HG03439 (cell line): ENCODE results near the gene CSRNP2.
A peak's percentile ranks its signal among the peaks of the same experiment; 100 is the strongest.
"Not testable (repeated sequence)": the region's sequence is repeated elsewhere in the genome, so short reads cannot be mapped to it uniquely, and the experiment has no call there.

Experiments
- ATAC-seq: cut with Tn5 transposase; IDR thresholded peaks from one replicate; pipeline ENCODE4 v1.9.1; 2021; ENCODE audit warnings: mild to moderate bottlenecking, moderate library complexity; ENCODE audit not compliant: unreplicated experiment

Gene CSRNP2

DNA sequence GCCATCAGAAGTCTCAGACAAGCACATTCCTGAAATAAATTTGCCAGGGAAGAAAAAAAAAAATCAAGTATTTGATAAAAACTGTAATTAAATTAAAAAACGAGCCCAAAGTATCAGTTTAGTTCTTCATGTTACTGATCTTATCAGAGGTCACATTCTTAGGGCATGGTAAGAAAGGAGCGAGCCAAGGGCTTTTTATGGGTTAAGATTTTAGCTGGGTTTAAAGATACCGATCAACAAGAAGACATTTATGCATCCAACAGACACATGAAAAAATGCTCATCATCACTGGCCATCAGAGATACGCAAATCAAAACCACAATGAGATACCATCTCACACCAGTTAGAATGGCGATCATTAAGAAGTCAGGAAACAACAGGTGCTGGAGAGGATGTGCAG, 5.0 kb downstream of the CSRNP2 start:
- not testable (repeated sequence) for ATAC-seq

DNA sequence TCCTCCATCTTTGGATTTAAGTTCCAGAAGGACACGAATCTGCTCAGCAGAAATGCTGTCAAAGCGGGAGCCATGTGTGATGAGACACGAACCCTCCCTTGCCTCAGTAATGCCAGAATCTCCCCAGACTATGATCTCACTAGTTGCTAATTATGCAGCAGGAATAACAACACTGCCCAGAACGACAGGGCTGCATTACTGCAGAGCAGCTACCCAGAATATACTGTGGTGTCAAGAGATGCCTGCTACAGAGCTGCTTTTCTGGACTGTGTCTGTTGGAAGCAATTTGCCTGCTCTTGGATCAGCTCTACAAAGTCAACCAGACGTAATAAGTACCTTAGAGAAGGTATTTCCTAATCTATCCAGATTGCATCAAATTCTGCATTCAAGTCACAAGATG, 5.5 kb downstream of the CSRNP2 start:
- ATAC-seq: no peak

DNA sequence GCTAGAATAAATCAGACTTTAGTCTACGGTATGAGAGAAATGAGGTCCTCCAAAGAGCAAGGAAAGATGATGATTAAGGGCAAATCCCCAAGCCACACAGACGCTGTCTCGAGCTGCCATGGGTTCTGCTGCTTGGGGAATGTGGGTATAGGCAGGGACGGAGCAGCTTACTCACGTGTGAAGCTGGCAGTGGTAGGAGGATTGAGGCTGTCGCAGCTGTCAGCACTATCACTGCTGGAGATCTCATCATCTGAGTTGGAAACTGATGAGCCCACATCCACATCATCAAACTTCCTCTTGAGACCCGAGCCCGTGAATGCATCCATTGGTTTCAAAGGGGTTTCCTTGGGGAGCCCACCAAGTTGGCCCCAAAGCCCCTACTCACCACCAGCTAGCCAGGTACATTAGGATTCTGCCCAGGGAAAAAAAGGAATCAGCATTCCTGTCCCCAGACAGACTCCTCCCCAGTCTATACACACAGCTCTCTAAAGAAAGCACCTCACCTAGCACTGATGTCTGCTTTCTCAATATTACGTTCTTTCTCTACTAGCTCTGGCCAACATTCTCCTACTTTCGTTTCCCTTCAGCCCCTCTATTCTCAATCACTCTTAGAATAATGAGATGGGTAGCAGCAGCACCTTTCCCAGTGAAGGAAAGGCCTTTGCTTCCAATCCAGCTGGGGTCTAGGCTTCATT, 7.0 kb downstream of the CSRNP2 start:
- no peak for ATAC-seq

DNA sequence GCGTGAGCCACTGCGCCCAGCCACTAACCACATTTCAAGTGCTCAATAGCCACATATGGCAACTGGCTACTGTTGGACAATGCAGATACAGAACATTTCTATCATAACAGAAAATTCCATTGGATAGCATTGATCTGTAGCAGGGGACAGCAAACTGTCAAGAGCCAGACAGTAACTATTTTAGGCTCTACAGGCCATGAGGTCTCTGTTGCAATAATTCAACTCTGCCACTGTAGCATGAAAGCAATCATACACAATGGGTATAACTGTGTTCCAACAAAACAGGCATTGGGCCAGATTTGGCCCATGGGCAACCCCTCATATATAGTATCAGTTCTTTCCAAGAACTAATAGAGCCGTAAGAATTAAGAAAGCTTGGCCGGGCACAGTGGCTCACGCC, 8.0 kb downstream of the CSRNP2 start:
- no peak for ATAC-seq

DNA sequence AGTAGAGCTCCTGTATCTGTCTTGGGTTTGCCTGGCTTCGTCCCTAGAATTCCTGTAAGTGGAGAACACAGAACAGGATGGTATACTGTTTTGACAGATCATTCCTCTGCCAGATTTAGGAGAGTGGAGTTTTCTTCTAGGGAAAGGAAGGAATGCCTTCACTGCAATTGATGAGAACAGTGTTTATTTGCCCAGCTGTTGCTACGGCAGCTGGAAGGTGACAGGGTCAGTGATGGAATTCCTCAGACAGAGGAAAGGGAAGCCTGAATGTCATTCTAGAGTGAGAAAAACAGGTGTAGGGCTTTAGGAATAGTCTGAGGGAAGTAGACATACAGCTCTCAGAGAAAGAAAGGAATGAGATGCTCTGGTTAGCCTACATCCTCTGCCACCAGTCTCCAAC, 11.7 kb downstream of the CSRNP2 start:
- no peak for ATAC-seq

DNA sequence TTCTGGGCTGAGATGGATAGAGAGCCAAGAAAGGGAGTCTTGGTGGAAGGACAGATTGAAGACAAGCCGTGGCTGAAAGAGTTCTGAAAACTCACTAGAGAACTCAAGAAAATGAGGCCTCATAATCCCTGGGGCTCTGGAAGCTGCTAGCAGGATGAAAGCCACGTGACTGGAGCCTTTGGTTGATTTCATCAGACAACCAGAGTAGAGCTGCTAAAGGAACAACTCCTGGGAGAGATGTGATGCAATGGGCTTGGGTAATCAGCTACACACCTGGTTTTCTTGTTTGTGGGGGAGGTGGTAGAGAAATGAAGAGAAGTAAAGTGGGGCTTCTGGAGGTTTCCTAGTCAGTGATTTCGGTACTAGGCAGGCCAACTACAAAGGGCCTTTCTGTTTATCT, 13.4 kb downstream of the CSRNP2 start:
- no peak for ATAC-seq

DNA sequence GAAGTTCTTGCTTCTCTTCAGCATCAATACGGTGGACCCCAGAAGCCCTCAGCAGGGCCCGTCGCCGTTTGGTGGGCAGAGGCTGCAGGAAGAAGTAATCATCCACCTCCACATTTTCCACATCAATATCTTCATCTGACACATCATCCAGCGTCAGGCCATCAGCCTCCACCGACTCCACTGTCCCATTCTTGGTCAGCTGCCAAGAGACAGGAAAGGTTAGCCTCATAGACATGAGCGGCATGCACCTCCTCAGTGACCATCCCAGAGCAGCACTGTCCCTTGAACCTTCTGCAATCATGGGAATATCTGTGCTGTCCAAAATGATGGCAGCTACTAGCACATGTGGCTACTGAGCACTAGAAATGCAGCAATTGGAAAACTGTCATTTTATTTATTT, 15.6 kb downstream of the CSRNP2 start:
- ATAC-seq: no peak

DNA sequence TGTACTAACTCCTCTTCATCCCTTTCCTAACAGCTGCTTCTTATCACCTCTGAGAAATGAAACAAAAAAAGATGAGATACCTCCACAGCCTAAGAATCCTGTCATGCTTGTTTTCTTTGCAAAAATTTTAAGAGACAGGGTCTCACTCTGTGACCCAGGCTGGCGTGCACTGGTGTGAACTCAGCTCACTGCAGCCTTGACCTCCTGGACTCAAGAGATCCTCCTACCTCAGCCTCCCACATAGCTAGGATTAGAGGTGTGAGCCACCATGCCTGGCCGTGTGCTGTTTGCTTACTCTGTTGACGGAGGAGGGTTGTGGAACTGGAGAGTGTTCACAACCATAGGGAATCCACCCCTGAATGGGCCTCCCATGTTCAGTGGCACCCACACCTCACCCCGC, 16.2 kb downstream of the CSRNP2 start:
- no peak for ATAC-seq

DNA sequence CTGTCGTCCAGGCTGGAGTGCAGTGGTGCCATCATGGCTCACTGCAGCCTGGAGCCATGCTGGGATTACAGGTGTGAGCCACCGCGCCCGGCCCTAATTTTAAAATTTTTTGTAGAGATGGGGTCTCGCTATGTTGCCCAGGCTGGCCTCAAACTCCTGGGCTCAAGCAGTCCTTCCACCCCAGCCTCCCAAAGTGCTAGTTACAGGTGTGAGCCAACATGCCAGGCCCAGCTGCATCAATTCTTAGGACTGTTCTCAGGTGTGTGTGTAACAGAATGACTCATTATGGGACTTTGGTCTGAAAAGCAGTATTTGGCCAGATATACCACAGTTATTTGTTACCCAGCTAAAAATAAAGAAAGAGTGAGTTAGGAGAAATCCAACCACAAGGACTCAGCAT, 17.9 kb downstream of the CSRNP2 start:
- no peak for ATAC-seq

DNA sequence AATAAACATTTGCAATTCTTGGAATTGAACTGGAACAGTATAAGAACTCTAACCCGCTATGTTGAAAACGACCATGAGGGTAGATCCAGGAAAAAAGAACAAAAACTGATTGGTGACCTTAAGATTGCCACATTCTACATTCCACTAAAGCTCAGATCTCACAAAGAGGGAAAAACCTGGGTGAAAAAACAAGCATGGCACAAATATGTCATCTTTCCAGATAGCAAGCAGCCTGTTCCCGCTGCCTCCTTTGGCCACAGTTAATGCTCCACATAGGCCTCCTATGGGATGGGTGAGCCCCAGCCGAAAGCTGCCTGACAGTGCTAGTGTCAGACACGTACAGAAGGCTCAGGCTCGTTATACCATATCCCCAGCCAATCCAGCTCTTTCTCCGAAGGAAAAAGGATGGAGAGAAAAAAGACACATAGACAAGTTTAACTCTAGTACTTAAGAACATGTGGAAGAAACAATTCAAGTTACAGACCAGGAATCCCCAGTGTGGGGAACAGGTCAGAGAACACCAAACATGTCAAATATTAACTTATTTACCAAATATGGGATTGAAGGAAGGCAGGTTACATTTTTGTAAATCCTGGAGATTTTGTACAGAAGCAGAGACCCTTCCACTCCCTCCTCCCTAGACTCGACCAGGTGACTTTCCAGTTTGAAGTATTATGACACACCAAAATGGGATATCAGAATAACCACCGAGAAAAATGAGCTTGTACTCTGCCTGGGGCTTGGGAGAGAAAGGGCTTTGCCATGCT, 20.6 kb downstream of the CSRNP2 start:
- ATAC-seq: no peak

DNA sequence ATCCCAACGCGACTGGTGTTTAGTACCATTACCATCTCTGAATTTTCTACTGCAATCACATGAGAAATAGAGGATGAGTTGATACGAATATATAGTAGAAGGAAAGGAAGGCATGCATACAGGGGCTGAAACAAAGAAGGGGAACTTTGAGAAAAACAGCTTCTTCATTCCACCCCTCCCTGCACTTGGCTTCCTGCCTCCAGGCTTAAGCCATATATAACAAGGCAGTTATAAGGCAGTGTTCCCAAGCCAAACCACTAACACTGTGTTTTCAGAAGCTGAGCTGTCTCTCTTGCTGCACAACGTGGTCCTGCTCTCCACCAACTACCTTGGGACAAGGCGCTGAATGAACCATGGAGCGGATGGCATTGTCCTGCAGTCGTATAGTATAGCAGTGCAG, 24.3 kb downstream of the CSRNP2 start:
- no peak for ATAC-seq

DNA sequence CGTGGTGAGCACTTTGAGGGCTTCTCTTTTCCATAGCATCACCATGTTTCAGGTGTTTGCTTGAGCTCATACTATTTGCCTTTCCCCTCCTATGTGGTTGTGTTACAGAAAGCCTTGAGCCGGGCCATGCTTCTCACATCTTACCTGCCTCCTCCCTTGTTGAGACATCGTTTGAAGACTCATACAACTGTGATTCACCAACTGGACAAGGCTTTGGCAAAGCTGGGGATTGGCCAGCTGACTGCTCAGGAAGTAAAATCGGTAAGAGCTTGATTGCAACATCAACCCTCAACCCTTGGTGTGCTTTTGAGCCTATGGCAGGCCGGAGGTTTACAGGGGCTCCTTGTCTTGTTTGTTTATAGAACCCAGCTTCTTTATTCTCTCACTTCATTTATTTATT, 27.2 kb downstream of the CSRNP2 start:
- ATAC-seq: no peak

DNA sequence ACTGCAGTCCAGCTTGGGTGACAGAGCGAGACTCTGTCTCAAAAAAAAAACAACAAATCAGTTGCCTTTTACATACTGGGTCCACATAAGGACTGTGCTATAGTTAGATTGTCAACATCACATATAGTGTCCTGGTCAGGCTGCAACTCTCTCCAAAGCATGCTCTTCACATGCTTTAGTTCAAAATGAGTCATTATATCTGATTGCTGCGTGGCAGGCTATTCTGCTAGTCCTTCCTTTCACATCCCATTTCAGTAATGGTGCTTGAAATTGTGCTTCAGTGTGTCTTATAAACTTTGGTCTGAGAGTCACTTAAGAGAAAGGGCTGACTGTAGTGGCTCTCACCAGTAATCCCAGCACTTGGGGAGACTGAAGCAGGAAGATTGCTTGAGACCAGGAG, 28.3 kb downstream of the CSRNP2 start:
- no peak for ATAC-seq

DNA sequence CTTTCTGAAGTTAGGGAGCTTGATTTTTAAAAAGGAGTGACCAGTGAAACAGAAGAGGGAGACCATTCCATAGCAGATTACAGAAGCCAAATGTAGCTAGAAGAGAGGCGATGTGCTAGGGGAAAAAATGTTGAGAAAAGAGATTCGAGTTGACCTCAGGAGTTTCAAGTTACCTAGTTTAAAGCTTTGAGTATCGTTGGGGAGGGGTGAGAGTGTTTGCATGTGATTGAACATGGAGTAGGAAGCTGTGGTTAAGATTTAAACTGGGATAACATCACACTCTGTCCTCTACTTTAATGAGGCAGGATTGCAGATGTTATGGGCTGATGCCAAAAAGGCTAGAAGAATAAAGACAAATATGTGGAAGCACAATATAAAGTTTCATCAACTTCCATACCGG, 31.6 kb downstream of the CSRNP2 start:
- no peak for ATAC-seq

DNA sequence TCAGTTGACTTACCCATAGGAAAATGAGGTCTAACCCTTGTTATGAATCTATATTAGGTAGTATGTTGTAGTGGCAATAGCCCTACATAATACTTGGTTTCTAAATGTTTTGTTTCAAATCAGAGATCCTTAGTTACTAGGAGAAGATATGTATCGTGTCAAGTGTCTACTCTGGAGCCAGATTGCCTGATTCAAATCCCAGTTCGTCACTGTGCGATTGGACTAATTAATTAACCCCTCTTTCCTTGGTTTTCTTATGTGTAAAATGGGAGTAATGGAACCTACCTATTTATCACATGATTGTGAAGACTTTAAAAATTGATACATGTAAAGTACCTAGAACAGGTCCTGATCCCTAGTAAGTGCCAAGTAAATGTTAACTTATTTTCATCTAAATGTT, 33.9 kb downstream of the CSRNP2 start:
- ATAC-seq: no peak

DNA sequence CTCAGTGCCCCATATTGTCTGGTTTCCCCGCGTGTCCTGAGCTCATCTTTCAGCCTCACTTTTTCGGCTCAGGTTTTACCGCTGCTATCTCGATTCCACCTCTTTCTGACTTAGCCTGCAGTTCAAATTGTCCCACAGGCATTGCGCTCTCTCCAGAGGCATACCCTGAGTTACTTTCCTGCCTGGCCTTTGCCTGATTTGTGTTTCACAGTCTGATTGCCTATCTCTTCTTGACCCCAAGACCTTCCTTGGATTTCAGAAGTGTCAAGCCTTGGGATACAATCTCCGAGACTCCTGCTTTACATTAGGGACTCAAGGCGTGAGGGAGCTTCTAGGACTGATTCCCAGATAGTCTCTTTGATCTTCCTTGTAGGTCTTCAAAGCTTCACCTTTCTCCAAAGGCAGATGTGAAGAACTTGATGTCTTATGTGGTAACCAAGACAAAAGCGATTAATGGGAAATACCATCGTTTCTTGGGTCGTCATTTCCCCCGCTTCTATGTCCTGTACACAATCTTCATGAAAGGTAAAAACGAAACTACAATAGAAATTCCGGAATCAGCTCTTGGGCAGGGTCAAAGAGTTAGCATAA, 34.6 kb downstream of the CSRNP2 start:
- ATAC-seq: peak; percentile 4

DNA sequence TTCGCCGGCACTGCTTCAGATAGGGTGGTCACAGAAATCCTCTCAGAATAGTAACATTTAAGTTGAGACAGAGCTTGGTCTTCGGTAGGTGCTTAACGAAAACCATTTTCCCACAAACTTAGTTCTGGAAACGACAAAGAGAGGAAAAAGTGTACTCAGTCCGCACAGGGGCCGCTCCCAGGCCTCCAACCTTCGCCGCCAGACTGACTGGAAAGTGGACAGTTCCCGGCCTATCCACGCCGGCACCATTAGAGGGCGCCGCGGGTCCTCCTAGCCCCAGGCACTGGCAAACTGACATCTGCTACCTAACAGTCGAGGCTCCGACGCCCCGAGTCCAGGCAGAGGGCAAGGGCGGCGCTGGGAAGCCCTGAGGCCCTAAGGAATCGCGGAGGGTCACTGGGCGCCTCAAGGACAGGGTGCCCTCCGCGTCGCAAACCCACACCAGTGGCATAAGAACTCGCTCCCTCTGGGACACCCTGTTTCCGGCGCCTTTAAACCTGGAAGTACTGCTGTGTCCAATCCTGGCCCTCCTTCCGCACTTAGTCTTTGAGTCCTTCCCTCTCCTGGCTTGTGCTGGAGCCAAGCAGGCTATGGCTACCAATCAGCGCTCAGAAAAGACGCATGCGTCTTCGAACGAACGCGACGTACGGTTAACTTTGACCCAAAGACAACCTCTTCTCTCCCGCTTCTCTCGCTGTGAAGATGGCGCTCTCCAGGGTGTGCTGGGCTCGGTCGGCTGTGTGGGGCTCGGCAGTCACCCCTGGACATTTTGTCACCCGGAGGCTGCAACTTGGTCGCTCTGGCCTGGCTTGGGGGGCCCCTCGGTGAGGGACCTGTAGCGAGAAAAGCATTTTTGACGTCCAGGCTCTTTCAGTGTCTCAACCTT, 35.5 kb downstream of the CSRNP2 start, which contains the start of gene LETMD1:
LETMD1 (plus strand) TSS at position 673 of the 886 bp plus-strand sequence; CDS start at position 703, 30 bp downstream.
- ATAC-seq: peak; percentile 95

DNA sequence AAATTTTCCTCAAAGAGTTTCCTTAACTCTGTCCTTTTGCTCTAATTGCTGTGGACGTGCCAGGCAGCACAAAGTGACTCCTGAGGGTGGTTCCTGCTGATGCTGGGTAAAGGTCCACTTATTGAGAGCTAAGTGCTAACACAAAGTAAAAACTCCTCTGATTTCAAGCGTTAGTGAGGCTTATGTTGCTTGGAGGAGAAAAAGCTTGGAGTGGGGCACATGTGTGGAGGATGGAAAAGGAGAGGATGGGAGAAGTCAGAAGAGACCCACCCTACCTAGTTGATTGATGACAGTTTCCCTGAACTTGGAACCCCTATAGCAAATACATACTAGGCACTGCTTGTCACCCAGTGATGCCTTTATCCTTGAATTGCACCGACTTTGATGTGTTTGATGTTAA, 47.1 kb downstream of the CSRNP2 start:
- no peak for ATAC-seq

DNA sequence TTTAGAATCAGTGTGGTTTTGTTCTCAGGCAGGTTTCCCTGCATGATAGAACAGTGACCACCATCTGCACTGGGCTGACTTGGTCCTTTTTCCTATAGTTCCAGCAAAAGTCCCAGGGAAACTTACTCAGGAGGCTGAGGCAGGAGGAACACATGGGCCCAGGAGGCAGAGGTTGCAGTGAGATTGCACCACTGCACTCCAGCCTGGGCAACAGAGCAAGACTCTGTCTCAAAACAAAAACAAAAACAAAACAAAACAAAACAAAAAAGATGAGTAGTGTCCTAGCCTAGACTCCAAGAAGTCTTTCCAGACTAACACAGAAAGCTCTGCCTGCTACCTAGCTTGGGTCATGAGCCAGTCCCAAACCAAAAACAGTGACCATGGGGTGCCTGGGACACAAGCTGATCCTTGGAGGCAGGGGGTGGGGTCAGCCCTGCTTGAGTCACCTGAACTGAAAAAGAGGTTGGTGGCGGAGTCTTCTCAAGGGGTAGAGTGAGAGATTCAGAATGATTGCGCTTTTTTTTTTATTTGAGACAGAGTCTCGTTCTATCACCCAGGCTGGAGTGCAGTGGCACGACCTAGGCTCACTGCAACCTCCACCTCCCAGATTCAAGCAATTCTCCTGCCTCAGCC, 49.8 kb downstream of the CSRNP2 start:
- no peak for ATAC-seq

DNA sequence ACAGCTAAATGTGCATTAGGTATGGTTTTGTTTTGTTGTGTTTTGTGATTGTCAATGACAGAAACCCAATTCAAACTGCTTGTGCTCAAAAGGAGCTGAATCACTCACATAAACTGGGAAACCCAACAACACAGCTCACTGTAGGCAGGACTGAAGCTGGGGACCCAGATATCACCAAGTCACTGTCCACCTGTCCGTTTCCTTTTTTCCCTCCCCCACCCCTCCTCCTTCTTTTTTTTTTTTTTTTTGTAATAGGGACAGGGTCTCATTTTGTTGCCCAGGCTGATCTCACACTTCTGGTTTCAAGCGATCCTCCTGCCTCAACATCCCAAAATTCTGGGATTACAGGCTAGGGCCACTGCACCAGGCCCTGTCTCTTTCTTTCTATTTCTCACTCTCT, 50.3 kb downstream of the CSRNP2 start:
- ATAC-seq: no peak

DNA sequence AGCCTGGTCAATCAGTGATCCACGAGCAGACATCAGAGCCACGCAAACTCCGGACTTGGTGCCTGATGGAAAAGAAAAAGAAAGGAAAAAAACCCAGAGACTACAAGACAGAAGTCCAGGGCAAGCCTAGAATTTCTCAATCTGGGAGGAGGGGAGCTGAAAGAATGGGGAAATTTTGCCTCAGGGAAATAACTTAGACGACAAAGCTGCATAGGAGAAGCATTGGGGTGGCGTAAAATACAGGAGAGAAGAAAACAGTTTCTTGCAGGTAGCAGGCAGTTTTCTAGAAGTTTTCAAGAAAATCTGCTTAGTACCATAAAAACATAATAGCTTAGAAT, 54.6 kb downstream of the CSRNP2 start:
- no peak for ATAC-seq
